Testis (tissue), 3 donors: ENCODE results near the gene MNX1. TPM values are rescaled to one million over a fixed set of nuclear protein-coding genes. Genes with fewer than 3 reads are reported as not detected.

Source experiments
- DNase-seq: peaks from one replicate; pipeline ENCODE4 v3.0.0-alpha.2; 2019
- H3K27ac ChIP-seq, 2 donors: fragments of 200-600 bp; sonication (generic); one replicate each; pipeline ENCODE4 v1.5.1; 2019
- H3K27me3 ChIP-seq: fragments of 200-600 bp; sonication (generic); one replicate; pipeline ENCODE4 v1.5.1; 2019
- H3K36me3 ChIP-seq: fragments of 200-600 bp; sonication (generic); one replicate; pipeline ENCODE4 v1.5.1; 2017; ENCODE audit warnings: low read depth; ENCODE audit errors: missing control alignments
- H3K4me1 ChIP-seq: fragments of 200-600 bp; sonication (generic); one replicate; pipeline ENCODE4 v1.5.1; 2019
- H3K4me3 ChIP-seq, 2 donors: fragments of 200-600 bp; sonication (generic); one replicate each; pipeline ENCODE4 v1.5.1; 2017 to 2019
- H3K9me3 ChIP-seq: fragments of 200-600 bp; sonication (generic); one replicate; pipeline ENCODE4 v1.5.1; 2017
- POLR2A ChIP-seq: fragments of 450-650 bp; IDR thresholded peaks from one replicate; pipeline ENCODE4 v1.6.1; 2017; ENCODE audit warnings: antibody characterized with exemption, mild to moderate bottlenecking, moderate library complexity
- WGBS, 2 donors: methylation state at CpG; one replicate each; pipeline ENCODE4 v1.1.5; 2018; 5-methylcytosine and 5-hydroxymethylcytosine counted together
- intact Hi-C: fragments of 100-400 bp; cut with DNase I; formaldehyde crosslinking; loops from one replicate; pipeline ENCODE4 v1.15.1; 2023; ENCODE audit warnings: low total_unique reads
- polyA plus RNA-seq: library from polyadenylated mRNA; stranded (reverse); fragments of 350-450 nt; fragmentation: Illumina TruSeq; extraction: RNeasy Lipid Tissue Mini Kit (QIAGEN cat#74804); gene quantifications from one replicate; pipeline ENCODE4 v1.2.3, GENCODE V29; 2014; ENCODE audit warnings: low read depth, low replicate concordance; ENCODE audit not compliant: insufficient read depth
- total RNA-seq, 2 donors: library from RNA; depleted of rRNA; stranded (reverse); fragments of >200 nt; gene quantifications; one replicate each; pipeline ENCODE4 v1.2.3, GENCODE V29; 2016
- TF ChIP-seq, protein P1 (sequence below), 3 experiments: fragments of 450-650 bp in 2 of 3; fragments of 200-600 bp in 1 of 3; sonication (generic) in 1 of 3; IDR thresholded peaks; one replicate each; pipeline ENCODE4 v1.5.1; 2016 to 2019; ENCODE audit warnings: antibody characterized with exemption in 3 of 3, mild to moderate bottlenecking in 2 of 3, moderate library complexity in 1 of 3

Gene MNX1
- total and polyA plus RNA-seq, 3 donors from 2014 or later: 1.5 to 3.3 (median 3.0) TPM

DNA sequence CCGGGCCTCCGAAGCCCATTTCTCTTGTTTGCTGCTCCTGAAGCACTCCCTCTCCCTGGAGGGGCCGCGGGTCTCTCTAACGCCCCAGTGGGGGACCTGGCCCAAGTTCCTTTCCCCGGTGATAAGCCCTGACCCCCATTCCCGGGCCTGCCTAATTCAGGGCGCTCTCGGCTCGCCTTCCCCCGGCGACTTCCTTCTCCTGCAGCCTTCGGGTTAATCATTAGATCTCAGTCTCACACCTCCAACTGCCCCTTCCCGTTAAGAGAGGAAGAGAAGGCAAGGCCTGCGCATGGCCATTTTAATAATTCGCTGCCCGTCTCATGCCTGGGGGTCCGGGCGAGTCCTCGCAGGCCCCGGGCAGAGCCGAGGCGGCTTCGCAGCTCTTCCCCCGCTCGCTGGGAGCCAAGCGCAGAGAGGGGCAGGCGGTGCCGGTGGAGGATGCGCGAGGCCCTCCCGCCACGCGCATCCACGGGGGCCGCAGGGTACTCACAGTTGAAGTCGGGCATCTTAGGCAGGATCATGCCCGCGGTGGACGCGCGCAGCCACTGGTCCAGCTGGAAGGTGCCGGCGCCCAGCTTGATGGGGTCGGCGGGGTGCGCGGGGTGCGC lies 1.2 kb downstream of the MNX1 start:
- DNase-seq: no peak
- intact Hi-C loops: no loop called here
- no peaks in the 10 kb centered on the region for H3K36me3 ChIP-seq
- no peaks in the 10 kb centered on the region for H3K27me3 ChIP-seq
- TF ChIP-seq, protein P1, sequence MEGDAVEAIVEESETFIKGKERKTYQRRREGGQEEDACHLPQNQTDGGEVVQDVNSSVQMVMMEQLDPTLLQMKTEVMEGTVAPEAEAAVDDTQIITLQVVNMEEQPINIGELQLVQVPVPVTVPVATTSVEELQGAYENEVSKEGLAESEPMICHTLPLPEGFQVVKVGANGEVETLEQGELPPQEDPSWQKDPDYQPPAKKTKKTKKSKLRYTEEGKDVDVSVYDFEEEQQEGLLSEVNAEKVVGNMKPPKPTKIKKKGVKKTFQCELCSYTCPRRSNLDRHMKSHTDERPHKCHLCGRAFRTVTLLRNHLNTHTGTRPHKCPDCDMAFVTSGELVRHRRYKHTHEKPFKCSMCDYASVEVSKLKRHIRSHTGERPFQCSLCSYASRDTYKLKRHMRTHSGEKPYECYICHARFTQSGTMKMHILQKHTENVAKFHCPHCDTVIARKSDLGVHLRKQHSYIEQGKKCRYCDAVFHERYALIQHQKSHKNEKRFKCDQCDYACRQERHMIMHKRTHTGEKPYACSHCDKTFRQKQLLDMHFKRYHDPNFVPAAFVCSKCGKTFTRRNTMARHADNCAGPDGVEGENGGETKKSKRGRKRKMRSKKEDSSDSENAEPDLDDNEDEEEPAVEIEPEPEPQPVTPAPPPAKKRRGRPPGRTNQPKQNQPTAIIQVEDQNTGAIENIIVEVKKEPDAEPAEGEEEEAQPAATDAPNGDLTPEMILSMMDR (IDR thresholded peaks at IDR 0.05): no peak
- TF ChIP-seq POLR2A: no peak
- H3K4me1 ChIP-seq: peaks cover 12% of the 10 kb centered on the region
- H3K4me3 ChIP-seq: peak overlapping the region; percentile 9 to 15
- no peak overlapping the region for H3K27ac ChIP-seq
- H3K9me3 ChIP-seq: no peaks in the 10 kb centered on the region
- WGBS, 2 donors: 0 to 1% methylated on average over 14 to 41 of the region's 49 CpGs

DNA sequence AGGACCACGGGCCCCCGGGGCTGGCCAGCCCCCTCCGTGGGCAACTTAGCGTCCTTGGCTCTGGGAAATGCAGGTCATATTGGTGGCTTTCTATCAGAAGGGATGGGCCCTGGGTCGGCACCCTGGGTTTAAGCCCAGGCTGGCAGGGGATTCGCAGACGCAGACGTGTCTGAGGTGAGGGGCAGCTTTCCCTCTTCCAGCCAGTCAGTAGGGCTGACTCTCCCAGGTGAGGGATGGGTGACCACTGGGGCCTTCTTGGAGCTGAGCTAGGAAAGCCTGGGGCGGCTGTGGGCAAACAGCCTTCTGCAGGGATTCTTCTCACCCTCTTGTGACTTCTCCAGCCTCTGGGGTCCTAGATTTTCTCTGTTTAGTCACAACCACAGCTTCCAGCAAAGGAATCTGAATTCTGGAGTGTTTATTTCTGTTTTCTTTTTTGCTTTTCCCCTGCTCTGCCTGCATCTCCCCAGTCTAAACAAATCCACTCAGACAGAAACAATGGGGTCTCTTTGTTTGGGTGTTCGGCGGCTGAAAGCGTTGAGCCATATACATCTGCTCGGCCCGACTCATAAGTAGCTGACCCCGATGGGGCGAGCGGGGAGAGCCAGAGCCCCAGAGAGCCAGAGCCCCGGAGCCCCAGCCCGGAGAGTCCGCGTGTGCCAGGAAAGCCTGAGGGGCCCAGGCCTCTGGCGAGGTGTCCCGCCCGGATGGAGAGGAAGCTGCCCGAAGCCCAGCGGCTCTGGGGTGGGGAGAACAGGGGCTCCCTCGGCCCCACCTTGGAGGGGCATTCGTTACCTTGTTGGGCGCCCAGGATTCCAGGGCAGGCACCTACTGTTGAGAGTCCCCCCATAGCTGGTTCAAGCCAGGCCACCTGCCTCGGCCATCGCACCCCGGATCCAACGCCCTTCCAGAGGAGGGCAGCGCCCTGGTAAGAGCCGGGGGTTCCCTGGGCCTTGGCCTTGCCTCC lies 2.0 kb downstream of the MNX1 start:
- 9 to 11% methylated on average over 20 to 35 of the region's 35 CpGs for WGBS, 2 donors
- H3K4me1 ChIP-seq: peaks cover 12% of the 10 kb centered on the region
- TF ChIP-seq, protein P1 (IDR thresholded peaks at IDR 0.05): no peak
- TF ChIP-seq POLR2A: no peak
- H3K36me3 ChIP-seq: no peaks in the 10 kb centered on the region
- no peak overlapping the region for H3K27ac ChIP-seq
- intact Hi-C loops: no loop called here
- peak overlapping the region in 1 of 2 donors; percentile 15 for H3K4me3 ChIP-seq
- H3K27me3 ChIP-seq: no peaks in the 10 kb centered on the region
- H3K9me3 ChIP-seq: no peaks in the 10 kb centered on the region
- no peak for DNase-seq

DNA sequence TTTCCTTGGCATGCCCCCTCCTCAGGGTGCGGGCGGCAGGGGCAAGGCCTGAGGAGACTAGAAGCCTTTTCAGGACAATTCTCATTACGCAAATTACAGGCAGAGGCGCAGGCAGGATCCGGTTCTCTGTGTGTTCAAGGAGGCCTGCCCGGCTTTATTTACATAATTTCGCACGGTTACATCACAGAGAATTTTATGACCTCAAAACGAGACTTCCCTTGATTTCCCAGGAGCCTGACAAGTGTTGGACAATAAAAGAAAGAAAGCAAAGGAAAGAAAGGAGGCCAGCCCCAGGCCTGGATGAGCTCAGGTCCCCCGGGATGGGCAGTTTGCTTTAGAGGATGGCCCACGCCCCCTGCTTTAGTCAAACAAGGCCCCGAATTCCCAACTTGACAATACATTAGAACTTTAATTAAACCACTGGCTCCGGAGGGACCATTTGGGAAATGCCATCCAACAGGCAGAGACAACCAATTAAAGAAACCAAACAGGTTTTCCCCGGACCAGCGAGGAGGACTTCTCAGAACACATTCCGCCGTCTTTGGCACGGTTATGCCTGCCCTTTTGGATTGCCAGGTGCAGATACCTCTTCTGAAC lies 2.9 kb downstream of the MNX1 start:
- no peak for DNase-seq
- Histone ChIP-seq H3K27ac (no peak overlapping the region), H3K27me3 (no peaks in the 10 kb centered on the region), H3K9me3 (no peaks in the 10 kb centered on the region), H3K4me1 (peaks cover 12% of the 10 kb centered on the region), H3K4me3 (no peak overlapping the region), H3K36me3 (no peaks in the 10 kb centered on the region)
- intact Hi-C loops: no loop called here
- no peak for TF ChIP-seq POLR2A
- TF ChIP-seq, protein P1 (IDR thresholded peaks at IDR 0.05): no peak
- 40 to 42% methylated on average over 18 of the region's 18 CpGs for WGBS, 2 donors

DNA sequence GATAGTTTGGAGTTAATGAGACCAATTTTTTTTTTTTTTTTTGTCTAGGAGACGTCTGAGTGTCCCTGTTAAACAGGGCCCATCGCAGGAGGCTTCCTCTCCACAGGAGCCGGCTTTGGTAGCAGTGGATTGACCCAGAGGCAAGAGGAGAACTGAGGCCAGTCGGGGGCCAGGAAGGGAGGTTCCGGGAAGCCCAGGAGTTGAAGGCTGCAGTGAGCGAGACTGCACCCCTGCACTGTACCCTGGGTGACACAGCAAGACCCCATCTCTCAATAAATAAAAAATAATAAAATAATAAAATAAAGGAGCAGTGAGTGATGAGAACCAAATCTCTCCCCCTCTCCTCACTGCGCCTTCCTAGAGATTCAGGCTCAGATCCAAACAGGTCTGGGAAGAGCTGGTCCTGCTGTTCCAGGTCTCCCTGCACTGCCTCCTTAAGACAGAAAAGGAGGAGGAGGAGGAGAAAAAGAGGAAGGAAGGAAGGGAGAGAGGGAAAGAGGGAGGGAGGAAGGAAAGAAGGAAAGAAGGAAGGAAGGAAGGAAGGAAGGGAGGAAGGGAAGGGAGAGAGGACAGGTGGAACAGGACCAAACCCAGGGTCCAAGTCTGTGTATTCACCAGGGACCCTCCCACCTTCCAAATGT lies 3.5 kb downstream of the MNX1 start:
- peaks cover 12% of the 10 kb centered on the region for H3K4me1 ChIP-seq
- intact Hi-C loops: no loop called here
- 20 to 47% methylated on average over 6 to 7 of the region's 7 CpGs for WGBS, 2 donors
- TF ChIP-seq, protein P1 (IDR thresholded peaks at IDR 0.05): no peak
- no peak for TF ChIP-seq POLR2A
- H3K27ac ChIP-seq: no peak overlapping the region
- no peaks in the 10 kb centered on the region for H3K27me3 ChIP-seq
- H3K36me3 ChIP-seq: no peaks in the 10 kb centered on the region
- no peaks in the 10 kb centered on the region for H3K9me3 ChIP-seq
- DNase-seq: no peak
- H3K4me3 ChIP-seq: no peak overlapping the region
